ENCODE results near the gene MIER2.
A peak's percentile ranks its signal among the peaks of the same experiment; 100 is the strongest.
"Not testable (repeated sequence)": the region's sequence is repeated elsewhere in the genome, so short reads cannot be mapped to it uniquely, and the experiment has no call there.

MIER2 gene

DNA sequence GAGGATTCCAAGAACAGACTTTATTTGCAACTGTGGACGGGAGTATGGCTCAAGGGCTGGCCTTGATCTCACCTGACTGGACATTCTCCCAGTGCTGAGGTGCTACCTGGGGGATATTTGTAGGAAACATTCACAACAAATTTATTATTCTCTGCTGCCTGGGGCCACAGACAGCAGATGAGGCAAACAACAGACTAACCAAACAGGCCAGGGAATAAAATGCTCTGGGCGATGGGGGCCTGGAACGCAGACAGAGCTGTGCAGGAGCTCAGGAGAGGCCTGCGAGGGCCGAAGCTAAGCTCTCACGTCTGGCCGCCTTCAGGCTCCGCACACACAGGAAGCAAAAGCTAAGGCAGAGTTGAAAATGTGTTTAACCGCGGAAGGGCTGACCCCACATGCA is 61.2 kb downstream of the MIER2 start:
- DNase-seq (ENCODE audit: low spot score) = no peak

DNA sequence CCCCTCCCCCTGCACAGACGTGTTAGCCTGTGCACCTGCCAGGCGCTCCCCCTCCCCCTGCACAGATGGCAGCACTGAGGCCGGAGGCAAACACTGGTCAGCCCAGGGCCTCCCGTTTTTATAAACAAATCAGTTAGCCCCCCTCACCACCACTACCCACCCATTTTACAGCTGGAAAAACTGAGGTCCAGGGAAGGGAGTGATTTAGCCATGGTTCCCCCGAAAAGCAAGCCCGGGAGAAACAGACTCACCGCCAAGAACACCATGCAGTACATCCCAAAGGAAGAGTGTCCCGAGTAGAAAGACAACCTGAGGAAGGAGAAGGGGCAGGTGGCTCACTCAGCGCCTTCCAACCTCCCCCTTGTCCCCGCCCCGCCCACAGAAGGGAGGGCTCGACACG is 62.1 kb downstream of the MIER2 start:
- no peak for DNase-seq (ENCODE audit: low spot score)

DNA sequence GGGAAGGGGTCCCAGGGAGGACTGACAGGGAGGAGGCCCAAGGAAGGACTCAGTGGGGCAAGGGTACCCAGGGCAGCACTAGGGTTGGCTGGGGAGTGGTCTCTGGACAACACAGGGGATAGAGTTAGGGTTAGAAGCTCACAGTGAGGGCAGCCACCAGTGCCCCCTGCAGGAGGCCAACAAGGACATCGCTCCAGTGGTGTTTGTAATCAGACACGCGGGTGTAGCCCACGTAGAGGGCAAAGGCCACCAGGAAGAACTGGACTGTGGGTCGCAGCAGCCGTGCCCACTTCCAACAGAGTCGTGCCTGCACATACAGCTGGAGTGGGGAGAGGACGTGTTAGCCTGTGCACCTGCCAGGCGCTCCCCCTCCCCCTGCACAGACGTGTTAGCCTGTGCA is 62.6 kb downstream of the MIER2 start:
- DNase-seq (ENCODE audit: low spot score) = no peak

DNA sequence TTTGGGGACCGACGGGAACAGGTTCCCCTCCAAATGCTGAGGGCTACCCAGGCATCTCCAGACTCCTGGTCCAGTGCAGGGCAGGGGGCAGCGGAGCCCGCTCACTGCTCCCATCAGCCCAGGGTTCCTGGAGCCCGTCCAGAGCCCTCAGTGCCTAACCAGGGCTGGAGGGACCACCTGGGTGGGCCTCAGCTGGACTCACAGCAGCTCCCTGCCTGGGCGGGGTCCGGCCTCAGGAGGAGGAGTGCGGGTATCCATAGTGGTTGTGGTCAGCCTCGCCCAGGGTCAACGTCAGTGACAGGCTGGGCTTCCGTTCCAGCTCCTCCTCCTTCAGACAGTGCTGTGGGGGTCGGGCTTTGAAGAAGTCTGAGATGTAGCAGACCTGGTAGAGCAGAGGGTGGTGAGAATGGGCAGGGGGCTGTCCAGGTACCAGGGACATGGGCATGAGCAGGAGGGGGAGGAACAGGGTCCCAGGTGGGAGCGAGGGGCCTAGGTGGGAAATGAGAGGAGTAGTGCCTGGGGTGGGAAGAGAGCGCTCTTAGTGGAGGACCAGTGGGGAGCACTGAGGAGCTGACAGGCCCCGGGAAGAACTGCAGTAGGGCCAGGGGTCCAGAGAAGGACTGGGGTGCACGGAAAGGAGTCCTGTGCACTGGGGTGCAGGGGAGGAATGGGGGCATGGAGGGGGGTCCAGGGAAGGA is 63.3 kb downstream of the MIER2 start:
- DNase-seq (ENCODE audit: low spot score) = no peak

DNA sequence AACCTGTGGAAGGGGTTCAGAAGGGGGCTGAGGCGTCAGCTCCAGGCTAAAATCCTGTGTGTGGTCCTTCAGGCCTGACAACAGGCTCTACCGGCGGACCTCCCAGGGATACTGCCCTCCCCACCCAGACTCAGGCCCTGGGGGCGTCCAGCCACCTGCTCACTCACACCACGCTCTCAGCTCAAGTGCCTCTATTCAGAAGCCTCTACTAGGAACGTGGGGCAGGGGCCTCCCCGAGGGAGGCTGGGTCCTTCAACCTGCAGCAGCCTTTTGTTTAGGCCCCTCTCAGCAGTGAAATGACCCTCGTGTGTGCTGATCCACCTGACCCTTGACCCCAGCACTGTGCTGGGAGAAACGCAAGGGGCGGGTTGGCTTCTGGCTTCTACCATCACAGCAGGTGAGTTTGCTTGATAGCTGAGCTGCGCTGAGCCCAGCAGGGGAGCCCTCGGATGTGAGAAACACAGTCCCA is 64.0 kb downstream of the MIER2 start:
- no peak for DNase-seq (ENCODE audit: low spot score)

DNA sequence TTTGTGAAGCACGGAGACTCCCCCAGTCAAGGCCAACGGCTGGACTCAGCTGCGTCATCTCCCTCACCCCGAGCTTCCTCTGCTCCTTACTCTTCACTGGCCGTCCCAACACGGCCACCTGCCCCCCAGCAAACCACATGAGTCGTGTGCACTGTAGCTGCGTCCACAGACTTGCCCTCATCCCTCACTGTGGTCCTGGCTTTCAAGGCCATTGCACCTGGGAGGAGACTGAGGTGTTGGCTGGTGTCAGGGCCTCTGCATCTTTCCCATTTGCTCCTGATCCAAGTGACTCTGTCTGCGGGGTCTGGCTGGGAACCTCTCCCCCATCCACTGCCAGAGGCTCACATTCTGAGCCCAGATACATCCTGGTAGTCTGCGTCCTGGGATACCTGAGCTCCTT is 64.9 kb downstream of the MIER2 start:
- no peak for DNase-seq (ENCODE audit: low spot score)

DNA sequence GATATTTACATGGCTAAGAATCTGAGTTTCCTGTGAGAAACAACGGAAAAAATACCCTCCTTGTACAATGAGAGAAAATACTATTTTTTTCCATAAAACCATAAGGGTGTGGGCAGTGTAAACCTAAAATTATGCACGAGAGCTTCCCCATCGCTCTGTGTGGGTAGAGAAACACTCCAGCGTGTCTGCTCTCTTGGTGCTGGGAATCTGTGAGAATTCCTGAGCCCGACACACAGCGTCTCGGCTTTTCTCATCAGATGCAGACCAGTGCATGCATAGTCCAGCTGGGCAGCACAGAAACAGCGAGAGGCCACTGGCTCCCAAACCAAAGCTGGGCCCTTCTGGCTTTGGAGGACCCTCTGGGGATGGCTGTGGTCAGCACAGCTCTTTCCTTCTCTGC is 65.4 kb downstream of the MIER2 start:
- DNase-seq (ENCODE audit: low spot score) = no peak

DNA sequence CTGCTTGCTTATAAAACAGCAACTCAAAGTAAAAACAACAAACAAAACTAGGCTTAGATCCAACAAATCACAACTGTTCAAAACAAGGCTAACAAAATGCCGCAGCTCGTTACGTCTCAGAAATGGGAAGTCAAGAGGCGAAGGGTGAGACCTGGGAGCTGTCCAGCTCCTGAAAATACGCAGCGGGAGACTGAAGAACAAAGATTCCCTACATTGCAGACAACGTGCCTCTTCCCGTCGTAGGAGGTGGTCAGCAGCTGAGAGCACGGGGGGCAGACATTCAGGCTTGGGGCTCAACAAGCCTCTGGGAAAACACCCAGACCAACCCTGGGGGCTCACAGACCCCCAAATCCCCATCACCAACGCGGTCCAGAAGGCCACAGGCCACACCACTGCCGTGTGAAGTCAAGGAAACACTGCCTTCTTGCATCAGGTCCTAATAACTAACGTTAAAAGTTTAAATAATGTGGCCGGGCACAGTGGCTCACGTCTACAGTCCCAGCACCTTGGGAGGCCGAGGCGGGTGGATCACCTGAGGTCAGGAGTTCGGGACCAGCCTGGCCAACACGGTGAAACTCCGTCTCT is 66.9 kb downstream of the MIER2 start:
- peak; percentile 55 for DNase-seq (ENCODE audit: low spot score)

DNA sequence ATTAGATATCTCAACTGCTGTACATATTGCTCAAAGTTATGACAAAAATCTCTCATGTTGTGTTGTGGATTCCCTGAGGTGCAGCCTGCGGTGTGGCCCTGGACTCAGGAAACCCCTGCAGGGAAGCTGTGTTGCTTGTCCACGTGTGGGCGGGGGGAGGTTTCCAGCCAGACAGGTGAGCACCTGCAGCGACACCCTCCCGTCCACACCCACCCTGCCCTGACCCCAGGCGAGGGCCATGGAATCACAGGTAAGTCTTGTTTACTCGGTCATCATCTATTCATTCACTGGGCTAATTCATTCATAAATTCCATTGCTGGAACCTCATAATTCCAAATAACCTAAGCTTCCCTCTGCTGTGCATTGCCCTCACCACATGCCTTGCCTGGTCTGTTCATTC is 67.5 kb downstream of the MIER2 start:
- DNase-seq (ENCODE audit: low spot score) = no peak

DNA sequence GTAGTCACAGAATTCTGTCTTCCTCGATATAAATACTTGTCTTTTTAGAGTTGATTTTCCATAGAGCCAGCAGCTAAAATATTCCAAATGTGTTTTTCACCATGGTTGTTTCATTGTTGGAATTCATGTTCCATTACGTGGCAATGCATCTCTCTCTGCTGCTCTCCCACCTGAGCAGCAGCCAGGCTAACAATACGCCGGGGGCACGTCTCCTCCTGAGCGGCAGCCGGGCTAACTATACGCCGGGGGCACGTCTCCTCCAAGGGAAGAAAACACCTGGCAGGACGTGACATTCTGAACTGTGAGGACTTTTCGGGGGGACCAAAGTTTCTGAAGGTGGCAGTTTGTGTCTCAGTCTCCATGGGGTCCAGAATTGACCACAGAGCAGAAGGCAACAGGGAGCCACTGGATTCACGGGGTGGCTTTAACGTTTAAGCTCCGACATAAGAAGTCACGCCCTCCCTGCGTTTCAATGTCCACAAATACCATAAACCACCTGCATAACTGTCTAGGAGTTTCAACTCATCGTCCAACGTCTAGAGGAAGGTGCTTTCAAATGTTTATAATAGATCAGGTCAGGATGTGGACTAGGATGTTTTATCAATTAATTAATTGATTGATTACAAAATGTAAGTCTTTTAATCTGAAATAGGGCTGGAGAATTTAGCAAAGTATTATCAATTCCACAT is 68.5 kb downstream of the MIER2 start:
- DNase-seq (ENCODE audit: low spot score) = no peak

DNA sequence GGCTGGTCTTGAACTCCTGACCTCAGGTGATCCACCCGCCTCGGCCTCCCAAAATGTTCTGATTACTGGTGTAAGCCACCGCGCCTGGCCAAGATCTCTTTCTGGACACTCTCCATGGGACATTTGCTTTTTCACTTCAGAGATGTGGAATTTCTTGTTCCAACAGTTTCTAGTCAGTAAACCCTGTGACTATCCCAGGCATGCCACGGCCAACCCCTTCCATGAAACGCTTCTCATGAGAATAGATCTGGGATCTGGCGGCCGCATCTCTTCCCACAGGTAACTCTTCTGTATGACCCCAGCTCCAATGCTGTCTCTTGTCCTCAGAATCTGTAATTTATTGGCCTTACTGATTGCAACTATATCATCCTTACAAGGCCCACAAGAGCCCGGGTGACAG is 69.6 kb downstream of the MIER2 start:
- no peak for DNase-seq (ENCODE audit: low spot score)

DNA sequence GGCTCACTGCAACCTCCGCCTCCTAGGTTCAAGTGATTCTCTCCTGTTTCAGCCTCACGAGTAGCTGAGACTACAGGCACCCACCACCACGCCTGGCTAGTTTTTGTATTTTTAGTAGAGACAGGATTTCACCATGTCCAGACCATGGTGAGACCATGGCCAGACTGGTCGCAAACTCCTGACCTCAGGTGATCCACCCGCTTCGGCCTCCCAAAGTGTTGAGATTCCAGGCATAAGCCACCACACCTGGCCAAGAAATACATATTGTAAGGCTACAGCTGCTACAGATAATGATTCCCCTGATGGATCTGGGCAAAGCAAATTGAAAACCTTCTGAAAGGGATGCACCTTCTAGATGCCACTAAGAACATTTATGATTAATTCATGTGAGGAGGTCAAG is 71.2 kb downstream of the MIER2 start:
- no peak for DNase-seq (ENCODE audit: low spot score)

DNA sequence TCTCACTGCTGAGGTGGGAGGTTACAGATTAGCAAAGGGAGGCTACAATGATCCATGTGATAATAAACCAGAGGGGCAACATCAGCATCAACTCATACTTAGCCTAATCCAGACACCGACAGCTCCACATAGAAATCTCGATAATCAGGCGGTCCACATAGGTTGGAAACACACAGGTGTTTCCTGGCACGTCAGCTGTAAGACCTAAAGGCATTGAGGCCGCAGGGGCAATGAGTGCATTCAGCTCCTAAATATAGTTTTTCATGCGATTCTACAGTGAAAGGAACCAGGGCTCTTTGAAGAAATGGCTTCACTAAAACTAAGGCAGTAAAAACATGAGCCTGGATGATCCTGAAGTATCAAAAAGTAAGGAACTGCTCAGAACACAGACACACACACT is 72.7 kb downstream of the MIER2 start:
- no peak for DNase-seq (ENCODE audit: low spot score)

DNA sequence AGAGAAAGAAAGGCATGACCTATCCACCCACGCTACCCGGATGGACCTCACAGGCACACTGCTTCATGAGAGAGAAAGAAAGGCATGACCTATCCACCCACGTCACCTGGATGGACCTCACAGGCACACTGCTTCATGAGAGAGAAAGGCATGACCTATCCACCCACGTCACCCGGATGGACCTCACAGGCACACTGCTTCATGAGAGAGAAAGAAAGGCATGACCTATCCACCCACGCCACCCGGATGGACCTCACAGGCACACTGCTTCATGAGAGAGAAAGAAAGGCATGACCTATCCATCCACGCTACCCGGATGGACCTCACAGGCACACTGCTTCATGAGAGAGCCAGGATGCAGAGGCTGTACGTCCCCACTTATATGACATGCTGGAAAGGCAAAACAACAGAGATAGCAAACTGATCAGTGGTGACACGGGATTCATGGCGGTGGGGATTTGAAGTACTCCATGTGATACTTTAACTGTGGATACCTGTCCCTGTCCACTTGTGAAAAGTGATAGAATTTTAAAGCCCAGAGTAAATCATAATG is 73.8 kb downstream of the MIER2 start:
- not testable (repeated sequence) for DNase-seq (ENCODE audit: low spot score)

DNA sequence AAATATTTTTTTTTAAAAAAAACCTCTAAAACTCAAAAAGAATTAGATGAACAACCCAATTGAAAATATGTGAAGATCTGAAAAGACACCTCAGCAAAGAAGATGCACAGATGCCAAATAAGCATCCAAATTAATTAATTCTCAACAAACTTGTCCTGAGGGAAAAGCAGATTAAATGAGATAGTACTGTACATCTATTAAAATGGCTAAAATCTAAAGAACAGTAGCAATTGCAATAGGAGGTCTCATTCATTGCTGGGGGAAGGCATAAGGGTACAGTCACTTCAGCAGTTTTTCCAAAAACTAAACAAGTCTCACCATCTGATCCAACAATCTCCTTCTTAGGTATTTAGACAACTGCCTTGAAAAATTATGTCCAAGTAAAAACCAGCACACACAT is 75.4 kb downstream of the MIER2 start:
- no peak for DNase-seq (ENCODE audit: low spot score)

DNA sequence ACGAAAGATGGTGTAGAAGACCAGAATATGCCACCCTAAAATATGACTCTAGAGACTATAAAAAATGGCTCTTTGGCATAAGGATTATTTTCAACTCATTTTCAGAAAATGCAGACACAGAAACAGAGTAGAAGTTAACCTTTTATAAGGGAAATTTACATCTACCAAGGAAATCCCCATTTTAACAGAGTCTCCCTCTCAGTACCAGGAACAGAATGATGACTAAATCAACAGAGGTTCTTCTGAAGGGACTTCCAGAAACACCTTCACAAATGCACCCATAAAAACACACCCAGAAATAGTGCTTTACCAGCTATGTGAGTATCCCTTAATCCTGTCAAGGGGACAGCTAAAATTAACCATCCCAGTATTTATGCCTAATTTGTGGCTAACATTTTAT is 82.5 kb downstream of the MIER2 start:
- no peak for DNase-seq (ENCODE audit: low spot score)

DNA sequence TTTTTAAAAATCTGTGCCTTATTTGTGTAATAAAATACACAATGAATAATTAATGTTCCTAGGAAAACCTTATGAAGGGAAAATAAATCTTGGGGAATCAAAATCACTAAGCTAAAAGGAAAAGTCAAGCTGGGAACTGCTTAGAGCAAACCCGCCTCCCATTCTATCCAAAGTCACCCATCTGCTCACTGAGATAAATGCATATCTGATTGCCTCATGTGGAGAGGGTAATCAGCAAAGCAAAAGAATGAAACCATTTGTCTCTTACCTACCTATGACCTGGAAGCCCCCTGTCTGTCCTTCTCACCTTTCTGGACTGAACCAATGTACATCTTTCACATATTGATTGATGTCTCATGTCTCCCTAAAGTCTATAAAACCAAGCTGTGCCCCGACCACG is 87.8 kb downstream of the MIER2 start:
- not testable (repeated sequence) for DNase-seq (ENCODE audit: low spot score)
